ENCODE measurements around the gene KRT4. TPM values are rescaled to one million over a fixed set of nuclear protein-coding genes. Genes with fewer than 3 reads are reported as not detected.

KRT4 gene
- total RNA-seq, 2 experiments from 2014 or later = not detected

DNA sequence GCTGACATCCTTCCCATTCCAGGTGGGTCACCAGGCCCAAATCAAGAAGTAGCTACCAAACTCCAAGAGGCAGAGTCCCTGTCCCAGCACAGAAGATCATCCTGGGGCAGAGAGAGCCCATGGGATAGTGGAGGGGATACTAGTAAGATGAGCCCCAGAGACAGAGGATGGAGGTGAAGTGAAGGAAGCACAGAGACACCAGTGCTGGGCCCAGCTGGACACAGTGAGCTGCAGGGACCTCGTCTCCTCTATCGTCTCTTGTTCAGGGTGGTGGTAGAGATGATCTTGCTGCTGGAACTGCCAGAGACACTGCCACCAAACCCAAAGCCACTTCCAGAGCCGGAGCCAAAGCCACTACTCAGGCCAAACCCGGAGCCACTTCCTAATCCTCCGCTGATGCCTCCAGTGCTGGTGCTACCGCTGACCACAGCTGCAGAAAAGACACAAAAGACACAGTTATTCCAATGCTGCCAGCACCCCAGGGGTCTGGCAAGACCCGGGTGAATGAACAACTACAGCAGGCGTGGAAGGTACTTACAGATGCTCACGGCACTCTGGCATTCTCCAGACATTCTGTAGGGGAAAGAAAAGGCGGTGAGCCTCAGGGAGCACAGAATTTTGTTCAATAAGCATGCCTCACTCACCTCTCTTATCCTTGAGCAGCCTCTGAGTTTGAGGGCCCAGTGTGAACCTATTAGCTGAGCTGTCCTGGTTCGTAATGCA lies 6.9 kb downstream of the KRT4 start:
- CTCF ChIA-PET = interaction anchor here (1.1 kb wide), 1 partner anchor 11 kb away, joined by 3 read pairs; no protein-coding TSS in a partner anchor
- no peak for DNase-seq

GRCh38 chr12:52806169-52806811 lies 7.6 kb downstream of the KRT4 start:
- Mint-ChIP-seq H3K27me3 (no peaks in the 10 kb centered on the region), H3K4me1 (no peaks in the 10 kb centered on the region), H3K9me3 (no peaks in the 10 kb centered on the region), H3K27ac (no peak overlapping the region), H3K36me3 (ENCODE audit: low read depth) (no peaks in the 10 kb centered on the region), H3K4me3 (no peak overlapping the region)
- CTCF ChIA-PET = interaction anchor here (1.0 kb wide), 1 partner anchor 19 kb away, joined by 3 read pairs; no protein-coding TSS in a partner anchor
- DNase-seq = no peak
- POLR2A ChIA-PET = no interaction called here

More for the DNA sequence above, 6.9 kb downstream of the KRT4 start:
- Mint-ChIP-seq H3K4me3 (no peak overlapping the region), H3K27ac (no peak overlapping the region), H3K4me1 (no peaks in the 10 kb centered on the region), H3K27me3 (no peaks in the 10 kb centered on the region), H3K9me3 (no peaks in the 10 kb centered on the region), H3K36me3 (ENCODE audit: low read depth) (no peaks in the 10 kb centered on the region)
- POLR2A ChIA-PET = no interaction called here

DNA sequence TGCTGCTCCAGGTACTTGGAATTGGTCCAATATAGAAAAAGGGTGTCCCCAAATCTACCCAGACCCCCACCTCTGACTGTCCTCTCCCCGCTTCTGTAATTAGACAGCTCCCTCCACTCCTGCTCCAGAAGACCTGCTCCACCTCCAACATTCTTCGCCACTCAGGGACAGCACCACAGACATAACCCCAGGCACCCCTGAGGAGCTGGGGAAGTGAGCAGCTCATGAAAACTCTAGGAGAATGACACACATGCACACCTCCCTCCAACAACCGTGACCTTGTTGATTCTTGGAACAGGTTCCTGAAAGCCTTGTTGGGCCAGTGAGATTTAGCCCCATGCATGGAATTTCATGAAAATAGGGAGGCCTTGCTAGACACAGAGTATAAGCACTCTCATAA lies 8.2 kb downstream of the KRT4 start:
- CTCF ChIA-PET = interaction anchor here (1.0 kb wide), 1 partner anchor 20 kb away, joined by 3 read pairs; no protein-coding TSS in a partner anchor

GRCh38 chr12:52805000-52805399 lies 8.9 kb downstream of the KRT4 start:
- CTCF ChIA-PET = interaction anchor here (1.0 kb wide), 1 partner anchor 20 kb away, joined by 3 read pairs; no protein-coding TSS in a partner anchor
- Mint-ChIP-seq H3K4me3 (no peak overlapping the region), H3K9me3 (no peaks in the 10 kb centered on the region), H3K27ac (no peak overlapping the region), H3K36me3 (ENCODE audit: low read depth) (no peaks in the 10 kb centered on the region), H3K4me1 (no peaks in the 10 kb centered on the region), H3K27me3 (no peaks in the 10 kb centered on the region)
- DNase-seq = no peak
- POLR2A ChIA-PET = no interaction called here

More for the DNA sequence above, 8.2 kb downstream of the KRT4 start:
- Mint-ChIP-seq H3K4me3 (no peak overlapping the region), H3K27me3 (no peaks in the 10 kb centered on the region), H3K36me3 (ENCODE audit: low read depth) (no peaks in the 10 kb centered on the region), H3K27ac (no peak overlapping the region), H3K9me3 (no peaks in the 10 kb centered on the region), H3K4me1 (no peaks in the 10 kb centered on the region)
- POLR2A ChIA-PET = no interaction called here
- no peak for DNase-seq

DNA sequence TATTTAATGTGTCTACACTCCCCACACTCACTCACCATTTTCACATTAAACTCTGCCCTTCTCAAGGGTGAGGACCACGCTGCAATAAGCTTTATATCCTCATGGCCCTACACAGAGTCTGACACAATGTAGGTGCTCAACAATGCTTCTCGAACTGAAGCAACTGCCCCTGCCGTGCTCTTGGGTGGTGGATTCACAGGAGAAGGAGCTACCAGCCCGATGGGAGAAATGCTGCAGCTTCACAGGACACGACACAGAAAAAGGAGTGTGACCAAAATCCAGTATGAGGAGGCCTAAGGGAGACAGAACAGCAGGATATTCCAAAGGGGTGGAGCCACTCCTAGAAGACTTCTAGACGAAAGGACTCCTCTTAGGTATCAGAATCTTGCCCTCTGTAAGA lies 11.5 kb downstream of the KRT4 start:
- Mint-ChIP-seq H3K27ac (no peak overlapping the region), H3K9me3 (no peaks in the 10 kb centered on the region), H3K27me3 (no peaks in the 10 kb centered on the region), H3K4me3 (no peak overlapping the region), H3K4me1 (no peaks in the 10 kb centered on the region), H3K36me3 (ENCODE audit: low read depth) (no peaks in the 10 kb centered on the region)
- ChIA-PET POLR2A (no interaction called here), CTCF (no interaction called here)
- DNase-seq = no peak

DNA sequence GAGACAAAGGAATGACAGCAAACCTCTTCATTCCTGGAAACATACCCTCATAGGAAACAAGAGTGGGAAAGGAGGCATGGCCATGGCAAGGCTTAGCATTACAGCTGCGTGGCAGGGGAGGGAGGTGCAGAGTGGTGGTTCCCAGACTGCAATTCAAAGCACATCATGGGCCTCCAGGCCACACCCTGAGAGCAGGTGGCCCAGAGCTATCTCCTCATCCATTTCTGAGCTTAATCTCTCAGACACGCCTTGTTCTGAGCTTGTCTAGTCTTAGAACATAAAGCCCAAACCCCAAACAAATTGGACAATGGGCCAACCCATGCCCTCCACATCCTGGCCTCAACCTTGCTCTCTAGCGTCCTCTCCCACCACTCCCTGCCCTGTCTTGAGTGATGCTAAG lies 12.1 kb downstream of the KRT4 start:
- no peaks in the 10 kb centered on the region for H3K4me1 Mint-ChIP-seq
- no peak for DNase-seq
- H3K27me3 Mint-ChIP-seq = no peaks in the 10 kb centered on the region
- no peaks in the 10 kb centered on the region for H3K9me3 Mint-ChIP-seq
- H3K4me3 Mint-ChIP-seq = no peak overlapping the region
- no peak overlapping the region for H3K27ac Mint-ChIP-seq
- POLR2A ChIA-PET = no interaction called here
- CTCF ChIA-PET = no interaction called here
- H3K36me3 Mint-ChIP-seq (ENCODE audit: low read depth) = no peaks in the 10 kb centered on the region

DNA sequence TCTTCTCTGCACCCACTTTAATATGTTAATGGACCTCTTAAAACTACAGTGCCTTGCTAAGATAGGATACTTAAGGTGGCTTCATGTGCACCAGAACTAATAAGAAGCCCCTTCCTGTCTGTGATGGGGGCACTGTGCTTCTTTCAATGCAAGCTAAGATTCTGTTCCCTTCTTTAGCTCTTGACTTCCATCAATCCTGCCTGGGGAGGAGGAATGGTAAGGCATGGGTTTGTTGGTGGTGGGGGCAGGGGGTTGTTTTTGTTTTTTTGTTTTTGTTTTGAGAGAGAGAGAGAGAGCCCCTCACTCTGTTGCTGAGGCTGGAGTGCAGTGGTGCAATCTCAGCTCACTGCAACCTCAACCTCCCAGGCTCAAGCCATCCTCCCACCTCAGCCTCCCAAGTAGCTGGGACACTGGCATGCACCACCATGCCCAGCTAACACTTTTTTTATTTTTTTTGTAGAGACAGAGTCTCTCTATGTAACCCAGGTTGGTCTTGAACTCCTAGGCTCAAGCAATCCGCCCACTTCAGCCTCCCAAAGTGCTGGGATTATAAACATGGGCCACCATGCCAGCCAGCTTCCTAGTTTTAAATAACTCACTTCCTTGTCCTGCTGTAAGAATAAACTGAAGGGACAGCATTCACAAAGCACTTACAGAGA lies 13.5 kb downstream of the KRT4 start:
- Mint-ChIP-seq H3K36me3 (ENCODE audit: low read depth) (no peaks in the 10 kb centered on the region), H3K4me3 (no peak overlapping the region), H3K4me1 (no peaks in the 10 kb centered on the region), H3K27me3 (no peaks in the 10 kb centered on the region), H3K27ac (no peak overlapping the region), H3K9me3 (no peaks in the 10 kb centered on the region)
- DNase-seq = no peak
- ChIA-PET CTCF (interaction anchor here (0.6 to 0.7 kb wide), 2 partner anchors 67 to 835 kb away, joined by 4 to 5 read pairs; no protein-coding TSS in a partner anchor), POLR2A (no interaction called here)

GRCh38 chr12:52799505-52800211 lies 14.3 kb downstream of the KRT4 start:
- no peaks in the 10 kb centered on the region for H3K9me3 Mint-ChIP-seq
- H3K4me3 Mint-ChIP-seq = no peak overlapping the region
- no peak overlapping the region for H3K27ac Mint-ChIP-seq
- POLR2A ChIA-PET = no interaction called here
- H3K36me3 Mint-ChIP-seq (ENCODE audit: low read depth) = no peaks in the 10 kb centered on the region
- no peaks in the 10 kb centered on the region for H3K27me3 Mint-ChIP-seq
- peaks cover under 1% of the 10 kb centered on the region for H3K4me1 Mint-ChIP-seq
- CTCF ChIA-PET = interaction anchor here (0.5 to 0.6 kb wide), 2 partner anchors 68 to 1882 kb away, joined by 3 to 5 read pairs; no protein-coding TSS in a partner anchor
- DNase-seq = no peak

DNA sequence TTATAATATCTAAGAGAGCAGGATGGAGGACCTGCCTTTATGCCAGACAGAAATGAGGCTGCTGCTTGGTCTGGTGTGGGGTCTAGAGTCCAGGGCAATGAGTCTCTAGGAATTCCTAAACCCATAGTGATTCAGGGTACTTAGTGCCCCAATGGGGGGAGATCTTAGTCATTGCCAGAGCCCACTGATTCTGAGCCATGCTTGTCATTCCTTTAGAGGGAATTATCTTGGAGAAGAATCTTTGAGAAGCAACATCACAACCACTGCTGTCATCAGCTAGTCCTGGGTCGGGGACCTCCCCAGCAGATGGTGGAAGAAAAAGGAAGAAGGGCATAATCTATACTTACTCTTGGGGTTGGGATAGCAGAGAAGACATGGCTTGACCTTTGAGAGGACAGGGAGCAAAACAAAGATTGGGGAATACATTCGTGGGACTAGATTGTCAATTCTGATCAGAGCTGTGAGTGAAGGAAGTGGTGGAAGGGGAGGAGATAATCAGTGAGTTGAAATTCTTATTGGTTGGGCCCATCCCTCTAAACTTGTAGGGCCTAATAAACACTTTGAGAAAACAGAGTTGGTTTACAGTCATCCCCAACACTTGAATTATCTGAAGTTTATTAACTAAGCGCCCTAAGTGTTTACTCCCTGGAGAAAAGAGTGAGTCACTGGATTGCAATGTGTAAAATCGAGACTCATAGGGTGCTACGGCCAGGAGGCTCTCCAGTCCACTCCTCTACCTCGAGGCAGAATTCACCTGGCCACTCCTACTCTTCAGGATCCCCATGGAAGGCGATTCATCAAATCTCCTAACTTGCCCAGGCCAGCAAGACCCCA lies 15.0 kb downstream of the KRT4 start:
- DNase-seq = no peak
- Mint-ChIP-seq H3K27me3 (no peaks in the 10 kb centered on the region), H3K27ac (no peak overlapping the region), H3K36me3 (ENCODE audit: low read depth) (no peaks in the 10 kb centered on the region), H3K9me3 (no peaks in the 10 kb centered on the region), H3K4me1 (peaks cover 2% of the 10 kb centered on the region), H3K4me3 (no peak overlapping the region)
- POLR2A ChIA-PET = no interaction called here
- CTCF ChIA-PET = interaction anchor here (0.5 kb wide), 1 partner anchor 1881 kb away, joined by 3 read pairs; no protein-coding TSS in a partner anchor

GRCh38 chr12:52798003-52798670 lies 15.8 kb downstream of the KRT4 start:
- Mint-ChIP-seq H3K9me3 (no peaks in the 10 kb centered on the region), H3K4me3 (no peak overlapping the region), H3K4me1 (peaks cover 2% of the 10 kb centered on the region), H3K27me3 (no peaks in the 10 kb centered on the region), H3K27ac (no peak overlapping the region), H3K36me3 (ENCODE audit: low read depth) (no peaks in the 10 kb centered on the region)
- CTCF ChIA-PET = no interaction called here
- POLR2A ChIA-PET = no interaction called here
- no peak for DNase-seq

DNA sequence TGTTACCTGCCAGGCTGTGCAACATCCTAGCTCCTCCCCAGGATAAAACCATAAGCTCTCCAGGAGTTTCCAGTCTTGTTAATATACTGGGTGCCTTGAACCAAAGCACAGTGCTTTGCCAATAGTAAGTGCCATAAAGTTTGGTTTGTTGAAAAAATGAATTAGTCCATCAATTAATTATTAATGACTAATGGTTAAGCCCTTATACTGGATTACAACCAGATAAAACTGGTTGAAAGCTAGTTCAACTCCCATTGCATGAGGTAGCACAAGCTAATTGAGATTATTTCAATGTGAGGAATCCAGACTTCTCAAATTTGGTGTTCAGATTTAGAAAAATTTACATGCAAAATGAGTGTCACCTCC lies 16.4 kb downstream of the KRT4 start:
- Mint-ChIP-seq H3K27me3 (no peaks in the 10 kb centered on the region), H3K4me3 (no peak overlapping the region), H3K27ac (no peak overlapping the region), H3K9me3 (no peaks in the 10 kb centered on the region), H3K36me3 (ENCODE audit: low read depth) (no peaks in the 10 kb centered on the region), H3K4me1 (peaks cover 2% of the 10 kb centered on the region)
- ChIA-PET POLR2A (no interaction called here), CTCF (no interaction called here)
- no peak for DNase-seq

Data from activated CD4-positive, alpha-beta T cell treated with anti-CD3 and anti-CD28 coated beads, Interleukin-2, amount 10 ng/mL, durations not matched to agents 7 days and 5 days (primary cell).